Choroid plexus epithelial cell (primary cell): ENCODE results near the gene KCNJ5.

Source experiments
- DNase-seq: peaks from one replicate; pipeline ENCODE4 v3.0.0-alpha.2; 2010; ENCODE audit warnings: low read depth
- H3K4me3 ChIP-seq: 2 replicates; pipeline ENCODE4 v1.5.1; 2011; ENCODE audit warnings: low read depth, mild to moderate bottlenecking, control low read depth, low read length, moderate library complexity
- CTCF ChIP-seq: conservative IDR thresholded peaks from 2 replicates; pipeline ENCODE4 v1.5.1; 2011; ENCODE audit warnings: low read depth, mild to moderate bottlenecking, control low read depth, inconsistent platforms, low read length, moderate library complexity

KCNJ5 gene

GRCh38 chr11:128964463-128964930, 73.3 kb downstream of the KCNJ5 start:
- H3K4me3 ChIP-seq = no peak overlapping the region
- TF ChIP-seq CTCF = no peak
- peak; percentile 34 for DNase-seq

- H3K4me3 ChIP-seq = no peak overlapping the region
- no peak for TF ChIP-seq CTCF
- DNase-seq = peak; percentile 47
Observed at GRCh38 chr11:128965485-128965884, 74.3 kb downstream of the KCNJ5 start.

- TF ChIP-seq CTCF = no peak
- no peak for DNase-seq
- no peak overlapping the region for H3K4me3 ChIP-seq
Observed at GRCh38 chr11:128967578-128967977, 76.4 kb downstream of the KCNJ5 start.

- no peak overlapping the region for H3K4me3 ChIP-seq
- no peak for TF ChIP-seq CTCF
- no peak for DNase-seq
Observed at GRCh38 chr11:128968916-128969315, 77.8 kb downstream of the KCNJ5 start.
